Calu3 (cell line): ENCODE results near the gene FREM1. TPM values are rescaled to one million over a fixed set of nuclear protein-coding genes. Genes with fewer than 3 reads are reported as not detected.

ENCODE experiments used
- BruUV-seq: library from RNA; stranded (reverse); fragments of 400-500 nt; replicated peaks from 2 replicates; lab custom pipeline; 2021; lab: Mats Ljungman, UMichigan
- CTCF ChIA-PET: fragments of 300-600 bp; sonication (Branson Sonifier 250); formaldehyde crosslinking; loops from one replicate; lab custom pipeline; 2022; ENCODE audit warnings: antibody characterized with exemption; lab: Charles Lee
- DNase-seq: peaks from one replicate; pipeline ENCODE4 v3.0.0; 2022
- H3K27ac Mint-ChIP-seq: one replicate; pipeline ENCODE4 v1.8.0; 2022; ENCODE audit warnings: mixed read lengths; ENCODE audit not compliant: unreplicated experiment
- H3K27me3 Mint-ChIP-seq: one replicate; pipeline ENCODE4 v1.8.0; 2022; ENCODE audit warnings: mixed read lengths; ENCODE audit not compliant: unreplicated experiment
- H3K36me3 Mint-ChIP-seq: one replicate; pipeline ENCODE4 v1.8.0; 2022; ENCODE audit warnings: mild to moderate bottlenecking, moderate library complexity, mixed read lengths; ENCODE audit not compliant: insufficient read depth, unreplicated experiment
- H3K4me1 Mint-ChIP-seq: one replicate; pipeline ENCODE4 v1.8.0; 2022; ENCODE audit warnings: mild to moderate bottlenecking, low read depth, mixed read lengths; ENCODE audit not compliant: unreplicated experiment
- H3K4me3 Mint-ChIP-seq: one replicate; pipeline ENCODE4 v1.8.0; 2022; ENCODE audit warnings: mild to moderate bottlenecking, low read depth, moderate library complexity, mixed read lengths; ENCODE audit not compliant: unreplicated experiment
- H3K9me3 Mint-ChIP-seq: one replicate; pipeline ENCODE4 v1.8.0; 2022; ENCODE audit warnings: low read depth, mixed read lengths; ENCODE audit not compliant: unreplicated experiment
- CTCF ChIP-seq: fragments of 200-600 bp; IDR thresholded peaks from one replicate; pipeline ENCODE4 v1.8.0; 2022; ENCODE audit warnings: antibody characterized with exemption; ENCODE audit not compliant: unreplicated experiment
- intact Hi-C: fragments of 100-400 bp; cut with micrococcal nuclease; formaldehyde crosslinking; loops from one replicate; pipeline ENCODE4 v1.10.0; 2022; ENCODE audit not compliant: unreplicated experiment
- total RNA-seq: library from RNA; stranded (reverse); gene quantifications from 2 replicates; pipeline ENCODE4 v1.2.3, GENCODE V29; 2022

FREM1 gene
- total RNA-seq, 1 experiment from 2014 or later, result not detected

DNA sequence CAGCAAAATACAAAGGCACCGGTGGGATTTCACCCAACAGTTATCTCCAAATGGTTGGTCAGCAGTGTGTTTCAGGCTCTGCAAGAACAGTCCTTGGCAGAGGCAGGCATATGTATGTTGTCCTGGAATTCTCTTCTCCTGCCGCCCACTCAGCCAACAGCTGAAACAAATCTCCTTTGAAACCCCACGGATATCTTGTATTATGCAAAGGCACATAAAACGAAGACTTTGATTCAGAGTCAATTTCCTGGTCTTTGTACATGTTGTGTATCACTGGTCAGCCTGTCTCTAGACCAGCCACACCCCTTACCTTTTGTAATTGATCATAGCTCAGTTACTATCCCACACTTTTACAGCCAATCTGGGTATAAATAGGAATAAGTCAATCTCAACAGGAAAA lies 29.2 kb downstream of the FREM1 start:
- BruUV-seq, result no TSS peak
- CTCF ChIA-PET, result no interaction called here
- TF ChIP-seq CTCF, result no peak
- Mint-ChIP-seq H3K36me3 (no peaks in the 10 kb centered on the region), H3K4me3 (no peak overlapping the region), H3K27ac (no peak overlapping the region), H3K9me3 (no peaks in the 10 kb centered on the region), H3K27me3 (peaks cover 25% of the 10 kb centered on the region), H3K4me1 (no peaks in the 10 kb centered on the region)
- no peak for DNase-seq
- intact Hi-C loops, result no loop called here

DNA sequence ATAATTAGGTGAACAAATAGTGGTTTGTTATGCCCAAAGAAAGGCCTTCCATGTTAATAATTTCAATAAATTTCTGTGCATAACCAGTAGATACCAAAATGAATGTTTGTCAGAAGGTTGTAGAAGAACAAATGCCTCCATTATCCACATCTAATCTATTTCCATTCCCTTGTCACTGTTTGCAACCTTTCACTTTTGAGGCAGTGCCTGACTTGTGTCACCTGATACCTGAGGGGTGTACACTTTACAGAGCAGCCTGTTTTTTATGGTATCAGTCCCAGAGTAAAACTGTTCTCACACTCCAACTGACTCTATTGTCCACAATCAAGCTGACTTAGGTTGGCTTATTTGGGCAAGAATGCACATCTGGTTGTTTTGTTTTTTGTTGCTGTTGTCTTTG lies 40.1 kb downstream of the FREM1 start:
- Mint-ChIP-seq H3K9me3 (peaks cover 4% of the 10 kb centered on the region), H3K27ac (no peak overlapping the region), H3K4me3 (no peak overlapping the region), H3K4me1 (no peaks in the 10 kb centered on the region), H3K36me3 (no peaks in the 10 kb centered on the region), H3K27me3 (peaks cover 20% of the 10 kb centered on the region)
- intact Hi-C loops, result no loop called here
- TF ChIP-seq CTCF, result no peak
- no peak for DNase-seq
- CTCF ChIA-PET, result no interaction called here
- no TSS peak for BruUV-seq

- peaks cover 4% of the 10 kb centered on the region for H3K9me3 Mint-ChIP-seq
- H3K4me1 Mint-ChIP-seq, result no peaks in the 10 kb centered on the region
- H3K36me3 Mint-ChIP-seq, result no peaks in the 10 kb centered on the region
- no peak for DNase-seq
- peaks cover 16% of the 10 kb centered on the region for H3K27me3 Mint-ChIP-seq
- CTCF ChIA-PET, result no interaction called here
- BruUV-seq, result no TSS peak
- TF ChIP-seq CTCF, result no peak
- H3K27ac Mint-ChIP-seq, result no peak overlapping the region
- intact Hi-C loops, result no loop called here
- no peak overlapping the region for H3K4me3 Mint-ChIP-seq
Measured at GRCh38 chr9:14869671-14870070, 40.6 kb downstream of the FREM1 start.

GRCh38 chr9:14868772-14869583 lies 41.2 kb downstream of the FREM1 start:
- CTCF ChIA-PET, result no interaction called here

More at GRCh38 chr9:14868772-14869583, 41.2 kb downstream of the FREM1 start:
- no TSS peak for BruUV-seq
- peaks cover 10% of the 10 kb centered on the region for H3K27me3 Mint-ChIP-seq
- H3K36me3 Mint-ChIP-seq, result no peaks in the 10 kb centered on the region
- DNase-seq, result no peak
- peaks cover 4% of the 10 kb centered on the region for H3K9me3 Mint-ChIP-seq
- no peak overlapping the region for H3K27ac Mint-ChIP-seq
- TF ChIP-seq CTCF, result no peak
- H3K4me1 Mint-ChIP-seq, result no peaks in the 10 kb centered on the region
- H3K4me3 Mint-ChIP-seq, result no peak overlapping the region
- intact Hi-C loops, result no loop called here
